SW 1271 (cell line): ENCODE measurements around the gene NR0B2.
A peak's percentile ranks its signal among the peaks of the same experiment; 100 is the strongest.
"Not testable (repeated sequence)": the region's sequence is repeated elsewhere in the genome, so short reads cannot be mapped to it uniquely, and the experiment has no call there.

Experiments
- DNase-seq, 2 experiments: peaks; one replicate each; lab custom pipeline; 2025; lab: John Stamatoyannopoulos, UW

NR0B2 gene

GRCh38 chr1:26913754-26914619 is at the start of gene NR0B2:
TSS of gene NR0B2 (minus strand) at chr1:26913975. CDS start at chr1:26913940, 35 bp downstream.
- DNase-seq, result no peak

- peak; percentile 56 to 79 for DNase-seq
Observed at GRCh38 chr1:26961826-26962225, 48.1 kb upstream of the NR0B2 start.

GRCh38 chr1:26960625-26960966 is 46.8 kb upstream of the NR0B2 start:
- DNase-seq, result no peak

- no peak for DNase-seq
Observed at GRCh38 chr1:26959722-26960624, 46.2 kb upstream of the NR0B2 start, which contains the start of gene KDF1. TSS of gene KDF1 (minus strand) at chr1:26960468. CDS start at chr1:26952380, 8,088 bp downstream.

- no peak for DNase-seq
Observed at GRCh38 chr1:26959270-26959669, 45.5 kb upstream of the NR0B2 start.

GRCh38 chr1:26957306-26957705 is 43.5 kb upstream of the NR0B2 start:
- DNase-seq, result no peak

- no peak for DNase-seq
Observed at GRCh38 chr1:26956321-26956720, 42.5 kb upstream of the NR0B2 start.

GRCh38 chr1:26953374-26953773 is 39.6 kb upstream of the NR0B2 start:
- no peak for DNase-seq

- DNase-seq, result no peak
Observed at GRCh38 chr1:26951821-26952497, 38.2 kb upstream of the NR0B2 start.

GRCh38 chr1:26951216-26951615 is 37.4 kb upstream of the NR0B2 start:
- DNase-seq, result no peak

- no peak for DNase-seq
Observed at GRCh38 chr1:26950602-26951001, 36.8 kb upstream of the NR0B2 start.

- DNase-seq, result no peak
Observed at GRCh38 chr1:26949926-26950319, 36.1 kb upstream of the NR0B2 start.

- DNase-seq, result no peak
Observed at GRCh38 chr1:26949266-26949925, 35.6 kb upstream of the NR0B2 start.

GRCh38 chr1:26948725-26949057 is 34.9 kb upstream of the NR0B2 start:
- DNase-seq, result not testable (repeated sequence)

GRCh38 chr1:26946270-26946669 is 32.5 kb upstream of the NR0B2 start:
- DNase-seq, result no peak

- DNase-seq, result no peak
Observed at GRCh38 chr1:26945728-26946127, 32.0 kb upstream of the NR0B2 start.

- no peak for DNase-seq
Observed at GRCh38 chr1:26945138-26945537, 31.4 kb upstream of the NR0B2 start.

- DNase-seq, result no peak
Observed at GRCh38 chr1:26942656-26943055, 28.9 kb upstream of the NR0B2 start.

GRCh38 chr1:26941311-26941710 is 27.5 kb upstream of the NR0B2 start:
- no peak for DNase-seq

GRCh38 chr1:26938659-26939025 is 24.9 kb upstream of the NR0B2 start:
- no peak for DNase-seq

- no peak for DNase-seq
Observed at GRCh38 chr1:26938004-26938658, 24.4 kb upstream of the NR0B2 start.
